HuH-7 (cell line): ENCODE results near the gene CPSF4.

Experiments
- DNase-seq: peaks from one replicate; pipeline ENCODE4 v3.0.0; 2011; ENCODE audit warnings: low spot score

Gene CPSF4

DNA sequence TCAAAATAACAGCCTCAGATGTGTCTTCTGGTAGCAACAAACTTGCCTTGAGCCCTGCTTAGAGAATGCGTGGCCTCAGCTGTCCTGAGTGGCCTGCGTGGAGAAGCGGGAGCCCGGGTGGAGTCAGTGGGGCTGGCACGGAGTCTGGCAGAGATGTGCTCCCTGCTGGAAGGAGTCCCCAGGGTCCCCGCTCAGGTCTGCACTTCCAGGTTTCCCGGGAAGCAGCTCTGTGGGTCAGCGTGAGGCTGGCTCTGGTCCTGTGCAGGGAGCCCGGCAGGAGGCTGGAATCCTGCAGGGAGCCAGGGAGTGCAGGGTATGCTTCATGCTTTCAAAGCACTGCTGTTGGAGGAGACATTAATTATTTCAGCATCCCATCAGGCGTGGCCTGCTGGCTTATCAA lies 10.1 kb downstream of the CPSF4 start:
- no peak for DNase-seq

- DNase-seq = no peak
Measured at GRCh38 chr7:99449326-99449725, 10.6 kb downstream of the CPSF4 start.

DNA sequence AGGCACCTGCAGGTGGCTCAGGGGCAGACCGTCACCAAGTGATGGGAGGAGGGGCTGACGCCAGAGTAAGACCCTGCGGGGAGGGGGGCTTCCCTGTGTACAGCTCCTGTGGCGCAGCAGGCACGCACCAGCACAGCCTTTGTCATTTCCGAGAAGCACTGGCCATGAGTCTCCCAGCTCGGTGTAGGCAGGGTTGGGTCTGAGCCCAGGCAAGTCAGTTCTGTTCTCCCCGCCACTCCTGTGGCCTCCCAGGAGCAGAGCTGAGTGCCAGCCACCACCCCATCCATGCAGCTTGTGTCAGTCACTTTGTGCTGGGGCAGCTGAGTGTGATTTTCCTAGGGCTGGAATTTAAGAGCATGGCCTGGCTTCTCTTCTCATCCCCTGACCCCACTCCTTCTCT lies 13.2 kb downstream of the CPSF4 start:
- no peak for DNase-seq

DNA sequence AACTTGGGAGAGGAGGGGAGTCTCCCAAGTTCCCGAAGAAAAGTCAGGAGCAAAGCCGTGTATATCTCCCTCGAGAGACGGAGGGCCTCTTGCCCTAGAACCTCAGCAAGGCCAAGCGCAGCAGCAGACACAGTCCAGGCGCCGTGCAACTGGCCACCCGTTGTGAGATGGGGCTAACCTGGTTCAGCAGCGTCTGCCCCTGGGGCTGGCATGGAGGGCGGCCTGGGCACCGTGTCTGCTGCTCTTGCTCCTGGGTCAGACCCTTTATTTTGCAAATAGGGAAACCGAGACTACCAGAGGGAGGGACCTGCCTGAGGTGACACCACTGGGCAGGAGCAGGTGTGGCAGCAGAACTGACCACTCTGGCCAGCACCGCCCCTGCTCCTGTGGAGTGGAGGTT lies 13.8 kb downstream of the CPSF4 start:
- no peak for DNase-seq

GRCh38 chr7:99453105-99453504 lies 14.4 kb downstream of the CPSF4 start:
- no peak for DNase-seq

DNA sequence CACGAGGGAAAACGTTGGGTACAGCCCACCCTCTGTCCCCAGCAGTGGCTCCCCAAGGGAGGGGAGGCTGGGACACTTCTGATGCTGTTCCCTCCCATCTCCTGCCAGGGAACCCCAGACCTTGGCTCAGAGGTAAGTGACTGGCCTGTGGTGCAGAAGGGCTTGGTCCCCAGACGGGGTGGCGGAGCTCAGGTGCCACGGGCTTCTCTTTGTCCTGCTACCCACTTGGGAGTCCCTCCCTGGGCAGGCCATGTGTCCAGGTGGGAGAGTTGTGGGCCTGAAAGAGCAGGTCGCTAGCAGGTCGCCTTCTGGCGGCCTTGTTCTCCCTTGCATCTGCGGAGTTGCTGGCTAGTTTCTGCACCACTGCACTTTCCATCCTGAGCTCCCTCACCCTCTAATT lies 17.1 kb downstream of the CPSF4 start:
- no peak for DNase-seq

DNA sequence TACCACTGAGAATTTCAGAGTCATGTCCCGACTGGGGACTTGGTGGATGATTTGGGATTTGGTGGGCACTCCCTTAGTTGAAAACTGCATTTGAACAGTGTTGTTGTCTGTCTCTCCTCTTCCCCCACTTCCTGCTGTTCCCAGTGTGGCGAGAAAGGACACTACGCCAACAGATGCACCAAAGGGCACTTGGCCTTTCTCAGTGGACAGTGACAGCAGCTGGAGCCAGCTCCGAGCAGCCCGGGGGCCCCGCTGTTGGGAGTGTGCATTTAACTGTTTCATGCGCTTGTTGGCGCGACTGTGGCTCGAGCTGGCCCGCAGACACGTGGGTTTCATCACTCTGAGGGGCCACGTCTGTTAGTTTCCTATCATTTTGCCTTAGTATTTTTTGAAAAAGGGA lies 17.5 kb downstream of the CPSF4 start:
- DNase-seq = no peak

DNA sequence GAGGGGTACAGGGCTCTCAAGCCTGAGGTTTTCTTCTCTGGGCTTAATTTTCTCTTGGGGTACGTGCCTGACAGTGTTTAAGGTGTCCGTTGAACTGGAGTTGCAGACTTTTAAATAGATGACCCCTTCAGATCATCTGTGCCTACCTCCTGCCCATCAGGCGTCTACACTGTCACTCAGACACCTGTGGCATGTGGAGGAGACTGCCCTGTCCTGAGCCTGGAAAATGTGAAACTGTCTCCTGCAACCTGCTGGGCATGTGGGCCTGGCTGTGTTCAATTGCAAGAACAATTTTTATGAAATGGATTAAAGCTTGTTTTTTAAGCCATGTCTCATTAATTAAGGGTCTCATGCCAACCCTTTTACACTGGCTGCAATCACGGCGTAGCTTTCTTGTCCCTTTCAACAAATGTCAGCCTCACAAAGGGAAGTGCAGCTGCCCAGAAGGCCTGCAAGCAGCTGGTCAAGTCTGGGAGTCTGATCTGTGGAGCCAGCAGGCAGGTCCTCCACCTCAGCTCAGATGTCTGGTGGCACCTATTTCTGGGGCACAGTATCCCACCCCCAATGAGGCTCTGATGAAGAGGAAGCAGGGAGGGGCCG lies 18.4 kb downstream of the CPSF4 start:
- DNase-seq = no peak

DNA sequence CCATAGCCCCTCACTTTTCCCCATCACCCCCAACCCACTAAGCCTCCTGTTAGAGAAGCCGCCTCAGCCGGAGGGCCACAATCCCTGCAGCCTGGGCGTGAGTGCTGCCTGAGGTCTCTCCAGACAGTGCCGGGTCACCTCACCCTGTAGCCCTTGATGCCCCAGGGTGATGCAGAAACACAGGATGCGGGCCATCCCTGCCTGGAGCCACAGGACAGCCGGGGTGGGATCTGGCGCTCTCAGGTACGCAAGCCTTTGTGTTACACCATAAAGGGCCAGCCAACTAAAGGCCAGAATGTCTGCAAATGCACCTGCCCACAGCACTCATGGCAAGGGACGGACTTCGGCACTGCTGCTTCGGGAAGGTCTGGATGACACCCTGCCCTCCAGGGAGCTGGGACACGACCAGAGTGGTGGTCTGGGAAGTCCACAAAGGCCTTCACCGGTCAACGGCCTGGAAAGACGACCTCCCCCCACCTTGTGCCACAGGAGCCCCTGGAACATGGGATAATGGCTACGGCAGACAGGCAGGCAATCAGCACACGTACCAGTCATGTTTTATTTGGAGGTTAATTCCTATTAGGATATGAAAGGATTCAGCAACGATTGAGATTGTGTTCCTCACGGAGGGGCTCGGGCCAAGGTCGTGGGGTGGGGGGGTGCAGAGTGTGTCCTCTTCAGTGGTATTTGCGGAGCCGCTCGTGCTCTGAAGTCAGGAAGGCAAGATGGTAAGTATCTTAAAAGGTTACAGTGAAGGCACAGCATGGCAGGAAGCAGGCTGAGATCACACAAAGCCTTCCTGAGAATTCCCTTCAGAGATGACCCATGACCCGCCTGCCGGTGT lies 19.1 kb downstream of the CPSF4 start:
- DNase-seq = no peak

DNA sequence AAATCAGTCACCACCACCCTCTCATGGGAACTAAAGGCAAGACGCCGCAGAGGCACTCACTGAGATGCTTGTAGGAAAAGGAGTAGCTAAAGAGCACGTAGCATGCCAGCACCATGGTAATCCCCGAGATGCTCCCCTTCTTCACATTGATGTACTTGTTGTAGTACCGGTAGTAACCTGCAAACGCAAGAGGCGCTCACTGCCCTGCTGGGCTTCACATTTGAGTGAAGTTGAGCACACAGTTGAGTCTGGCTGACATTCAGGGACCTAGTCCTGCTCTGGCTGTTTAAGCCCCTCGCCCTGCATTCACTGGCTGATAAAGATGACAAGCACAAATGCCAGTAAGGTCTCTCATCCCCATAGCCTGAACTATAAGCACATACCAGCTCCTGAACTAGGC lies 20.3 kb downstream of the CPSF4 start:
- peak; percentile 55 for DNase-seq

DNA sequence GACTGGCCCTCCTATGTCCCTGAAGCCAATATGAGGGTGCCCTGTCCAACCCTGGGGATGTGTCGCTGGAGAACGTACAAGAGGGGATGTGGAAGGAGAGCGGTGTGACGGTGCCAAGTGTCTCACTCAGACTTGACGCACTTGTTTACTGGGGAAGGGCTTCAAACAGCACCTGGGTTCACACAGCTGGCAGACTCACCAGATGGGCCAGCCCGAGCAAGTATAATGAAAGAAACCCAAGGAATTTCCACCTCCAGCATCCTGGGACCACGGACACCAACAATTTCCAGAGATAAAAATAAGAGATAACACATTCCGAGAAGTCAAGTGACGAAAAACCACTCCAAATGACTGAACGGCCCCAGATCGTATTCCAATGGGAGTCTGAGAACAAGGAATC lies 21.9 kb downstream of the CPSF4 start:
- DNase-seq = no peak

DNA sequence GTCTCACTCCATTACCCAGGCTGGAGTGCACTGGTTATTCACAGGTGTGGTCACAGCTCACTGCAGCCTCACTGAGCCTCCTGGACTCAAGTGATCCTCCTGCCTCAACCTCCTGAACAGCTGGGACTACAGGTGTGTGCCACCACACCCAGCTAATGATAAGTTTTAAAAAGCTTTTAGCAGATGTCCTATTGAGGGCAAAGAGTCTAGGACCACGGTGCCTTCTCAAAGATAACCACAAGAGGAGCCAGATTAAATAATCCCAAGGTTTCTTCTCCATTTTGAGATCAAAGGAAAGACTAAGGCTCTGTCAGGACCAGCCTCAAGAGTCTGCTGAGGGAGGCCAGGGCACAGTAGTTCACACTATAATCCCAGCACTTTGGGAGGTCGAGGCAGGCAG lies 22.5 kb downstream of the CPSF4 start:
- DNase-seq = no peak

DNA sequence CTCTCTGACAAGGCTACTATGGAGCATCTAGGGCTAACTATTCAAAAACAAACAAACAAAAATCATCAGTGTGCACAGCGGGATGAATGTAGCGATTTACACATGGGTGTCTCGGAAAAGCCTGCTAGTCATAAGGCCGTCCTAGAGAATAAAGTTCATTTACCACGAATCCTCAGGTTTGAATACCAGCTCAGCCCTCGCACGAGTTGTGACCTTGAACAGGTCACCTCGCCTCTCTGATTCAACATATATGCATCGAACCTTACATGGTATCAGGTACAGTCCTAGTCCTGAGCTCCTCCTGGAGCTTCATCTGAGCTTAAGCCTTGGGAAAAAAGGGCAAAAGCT lies 26.7 kb downstream of the CPSF4 start:
- no peak for DNase-seq

DNA sequence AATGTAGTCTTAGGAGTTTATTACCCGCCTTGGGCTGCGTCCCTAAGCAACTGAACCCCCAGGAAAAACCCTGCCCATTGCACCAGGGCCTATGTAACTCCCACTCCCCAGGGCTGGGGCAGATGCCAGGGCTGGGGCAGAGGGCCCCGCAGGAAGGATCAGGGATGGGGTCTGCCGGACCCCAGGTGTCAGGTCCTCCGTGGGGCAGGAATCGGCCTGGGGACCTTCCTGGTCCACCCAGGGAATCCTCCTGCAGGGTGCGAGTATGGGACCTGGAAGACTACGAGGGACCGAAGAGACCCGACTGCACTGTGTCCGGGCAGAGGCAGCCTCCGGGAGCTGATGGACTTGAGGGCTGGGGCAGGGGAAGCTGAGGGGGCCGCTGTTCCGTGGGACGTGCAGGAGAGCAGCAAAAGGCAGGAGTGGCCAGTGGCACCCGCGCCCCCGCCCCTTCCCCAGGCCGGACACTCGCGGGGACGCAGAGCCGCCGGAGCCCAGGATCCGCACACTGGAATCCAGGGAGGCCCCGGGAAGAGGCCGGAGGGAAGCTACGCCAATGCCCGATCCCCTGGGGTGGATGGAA lies 29.7 kb downstream of the CPSF4 start:
- DNase-seq = no peak

GRCh38 chr7:99469381-99470065 lies 30.8 kb downstream of the CPSF4 start:
- no peak for DNase-seq

GRCh38 chr7:99472561-99473314 lies 34.0 kb downstream of the CPSF4 start, which contains the start of gene ZNF789:
TSS of gene ZNF789 (plus strand) at chr7:99472890. CDS start at chr7:99476457, 3,567 bp downstream.
- peak; percentile 99 for DNase-seq

DNA sequence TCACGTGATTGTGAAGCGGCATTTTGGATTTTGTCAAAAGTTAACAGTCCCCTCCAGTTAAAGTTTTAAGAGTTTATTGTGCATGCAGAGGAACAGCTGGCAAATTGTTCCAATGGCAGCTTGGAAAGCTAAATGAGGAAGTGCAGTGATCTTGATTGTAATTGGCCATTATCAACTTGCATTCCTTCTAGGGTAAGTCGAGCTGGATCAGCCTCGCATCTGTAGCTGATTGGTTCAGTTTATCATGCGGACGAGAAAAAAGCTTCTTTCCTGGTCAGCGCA lies 34.5 kb downstream of the CPSF4 start:
- DNase-seq = peak; percentile 64

DNA sequence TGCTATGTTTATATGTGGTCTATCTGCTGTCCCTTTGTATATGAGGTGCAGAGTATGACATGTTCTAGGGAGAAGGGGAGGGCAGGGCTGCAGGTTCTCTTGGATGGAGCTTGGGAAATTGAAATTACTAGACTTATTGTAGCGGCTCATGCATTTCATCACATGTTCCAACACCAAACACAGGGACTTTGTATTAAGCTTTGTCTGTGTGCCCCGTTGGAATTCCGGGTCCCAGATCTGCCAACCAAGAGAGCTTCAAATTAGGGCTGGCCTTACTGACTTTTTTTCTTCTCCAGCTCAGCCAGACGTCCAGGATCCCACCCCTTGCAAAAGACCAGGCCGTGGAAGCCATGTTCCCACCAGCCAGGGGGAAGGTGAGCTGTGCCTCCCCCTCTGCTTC lies 37.4 kb downstream of the CPSF4 start:
- DNase-seq = no peak

- no peak for DNase-seq
Measured at GRCh38 chr7:99478464-99479440, 40.0 kb downstream of the CPSF4 start.

DNA sequence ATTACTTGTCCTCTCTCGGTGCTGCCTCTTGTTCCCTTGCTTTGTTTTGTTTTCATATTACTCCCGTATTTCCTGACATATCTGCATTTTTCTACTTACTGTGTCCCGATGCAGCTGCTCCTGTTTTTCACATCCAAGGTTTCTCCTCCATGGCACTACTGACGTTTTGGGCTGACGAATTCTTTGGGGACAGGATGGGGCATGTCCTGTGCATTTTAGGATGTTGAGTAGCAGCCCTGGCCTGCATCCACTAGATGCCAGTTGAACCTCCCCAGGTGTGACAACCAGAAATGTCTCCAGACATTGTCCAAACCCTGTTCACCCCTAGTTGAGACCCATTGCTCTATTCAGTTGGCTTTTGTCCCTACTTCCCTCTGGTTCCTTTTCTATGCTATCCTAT lies 46.4 kb downstream of the CPSF4 start:
- DNase-seq = no peak

GRCh38 chr7:99489235-99489634 lies 50.5 kb downstream of the CPSF4 start:
- no peak for DNase-seq
